ENCODE results near the gene RHOT2. TPM values are rescaled to one million over a fixed set of nuclear protein-coding genes. Genes with fewer than 3 reads are reported as not detected.
A peak's percentile ranks its signal among the peaks of the same experiment; 100 is the strongest.

Gene RHOT2
- total and polyA plus RNA-seq, 9 of the 15 experiments (the other 6 are each of a cell fraction or from before 2014, with no cell fraction given) = 5.0 to 373 (median 112) TPM

GRCh38 chr16:657487-657886, 10.4 kb upstream of the RHOT2 start:
- BruUV-seq (replicated peaks) = no TSS peak
- Histone ChIP-seq H3K9me3 (replicated peaks; ENCODE audit: control insufficient read depth, insufficient read depth, low read depth, low read length) (no peaks in the 10 kb centered on the region), H2AFZ (ENCODE audit: low read depth, low read length) (no peak overlapping the region), H3K36me3 (ENCODE audit: control insufficient read depth, insufficient read depth, low read length) (no peaks in the 10 kb centered on the region), H3K4me2 (ENCODE audit: insufficient read depth, low read length) (no peak overlapping the region), H3K4me3 (no peak overlapping the region), H3K9ac (ENCODE audit: insufficient read depth in 1 of 2, low read depth in 2 of 2, low read length in 2 of 2) (peak overlapping the region in 1 of 2 experiments; percentile 45; a peak in 1 of 4 replicates), H3K4me1 (replicated peaks in 1 of 2; ENCODE audit: control insufficient read depth in 2 of 2, insufficient read depth in 2 of 2, low read length in 2 of 2) (peaks cover 2 to 94% of the 10 kb centered on the region in 2 experiments; a peak in 4 of 5 replicates), H3K27ac (ENCODE audit: extremely low read depth, low read depth, low read length) (no peak overlapping the region), H3K79me2 (ENCODE audit: control insufficient read depth, insufficient read depth, low read length) (no peaks in the 10 kb centered on the region; the same call in 2 of the 3 replicates), H3K27me3 (ENCODE audit: control insufficient read depth in 2 of 2, insufficient read depth in 2 of 2, low read length in 2 of 2) (no peaks in the 10 kb centered on the region), H4K20me1 (replicated peaks; ENCODE audit: control insufficient read depth, insufficient read depth, low read length) (no peaks in the 10 kb centered on the region), H3K9me1 (ENCODE audit: control insufficient read depth, insufficient read depth, low read length) (no peaks in the 10 kb centered on the region)
- ChIA-PET POLR2A (no interaction called here), CTCF (ENCODE audit: low intra/inter-chr PET ratio) (no interaction called here)
- ATAC-seq (no peak), FAIRE-seq (no peak), DNase-seq (ENCODE audit: extremely low read depth in 1 of 4, low spot score in 3 of 4) (no peak)
- TF ChIP-seq ZBTB34 (CRISPR knock-in tag; IDR thresholded peaks at IDR 0.05) = no peak
- TF ChIP-seq E2F1 (CRISPR knock-in tag; IDR thresholded peaks at IDR 0.05) = no peak
- TF ChIP-seq SMC3 (conservative IDR thresholded peaks at IDR 0.05; ENCODE audit: insufficient read depth, low read depth, low read length) = no peak
- no peak for TF ChIP-seq TCF15 (CRISPR knock-in tag; IDR thresholded peaks at IDR 0.05)
- peak; percentile 77; the same call in 1 of the 2 replicates for TF ChIP-seq HNRNPL (IDR thresholded peaks at IDR 0.05; ENCODE audit: low read depth, low read length)
- no peak for TF ChIP-seq RBM17 (IDR thresholded peaks at IDR 0.05; ENCODE audit: borderline replicate concordance, low read depth, low read length)
- peak; percentile 44; the same call in 1 of the 2 replicates for TF ChIP-seq ZBTB33 (CRISPR knock-in tag; IDR thresholded peaks at IDR 0.05)
- no peak for TF ChIP-seq ZNF512 (tag; IDR thresholded peaks at IDR 0.05)
- in situ Hi-C loops (cut with MboI) (no loop called here), intact Hi-C loops (cut with micrococcal nuclease) (no loop called here)
- 95% methylated on average over 12 of the region's 22 CpGs for WGBS (ENCODE audit: insufficient coverage, low coverage, missing lambda C conversion rate)

Measured in K562 (cell line).